Muscle layer of duodenum (tissue), 2 donors: ENCODE measurements around the gene ESPL1.
A peak's percentile ranks its signal among the peaks of the same experiment; 100 is the strongest.

Source experiments
- H3K27ac ChIP-seq: one replicate; pipeline ENCODE4 v1.7.0; 2013; ENCODE audit warnings: mild to moderate bottlenecking, low read length
- H3K27me3 ChIP-seq: one replicate; pipeline ENCODE4 v1.7.0; 2013; ENCODE audit warnings: low read depth, mild to moderate bottlenecking, control low read depth, low read length
- H3K36me3 ChIP-seq, 2 donors: one replicate each; pipeline ENCODE4 v1.7.0; 2013; ENCODE audit warnings: low read length in 2 of 2, control low read depth in 1 of 2, mild to moderate bottlenecking in 1 of 2; ENCODE audit not compliant: insufficient read depth in 2 of 2, control insufficient read depth in 1 of 2
- H3K4me1 ChIP-seq, 2 donors: one replicate each; pipeline ENCODE4 v1.7.0; 2013; ENCODE audit warnings: low read length in 2 of 2, mild to moderate bottlenecking in 2 of 2, control low read depth in 1 of 2, moderate library complexity in 1 of 2; ENCODE audit not compliant: insufficient read depth in 2 of 2, control insufficient read depth in 1 of 2
- H3K4me3 ChIP-seq, 2 donors: one replicate each; pipeline ENCODE4 v1.7.0; 2013; ENCODE audit warnings: low read length in 2 of 2, low read depth in 1 of 2, mild to moderate bottlenecking in 1 of 2
- H3K9me3 ChIP-seq, 2 donors: one replicate each; pipeline ENCODE4 v1.7.0; 2013; ENCODE audit warnings: low read length in 2 of 2, control low read depth in 1 of 2, mild to moderate bottlenecking in 1 of 2; ENCODE audit not compliant: control insufficient read depth in 1 of 2
- donor health status: healthy.

ESPL1 gene

DNA sequence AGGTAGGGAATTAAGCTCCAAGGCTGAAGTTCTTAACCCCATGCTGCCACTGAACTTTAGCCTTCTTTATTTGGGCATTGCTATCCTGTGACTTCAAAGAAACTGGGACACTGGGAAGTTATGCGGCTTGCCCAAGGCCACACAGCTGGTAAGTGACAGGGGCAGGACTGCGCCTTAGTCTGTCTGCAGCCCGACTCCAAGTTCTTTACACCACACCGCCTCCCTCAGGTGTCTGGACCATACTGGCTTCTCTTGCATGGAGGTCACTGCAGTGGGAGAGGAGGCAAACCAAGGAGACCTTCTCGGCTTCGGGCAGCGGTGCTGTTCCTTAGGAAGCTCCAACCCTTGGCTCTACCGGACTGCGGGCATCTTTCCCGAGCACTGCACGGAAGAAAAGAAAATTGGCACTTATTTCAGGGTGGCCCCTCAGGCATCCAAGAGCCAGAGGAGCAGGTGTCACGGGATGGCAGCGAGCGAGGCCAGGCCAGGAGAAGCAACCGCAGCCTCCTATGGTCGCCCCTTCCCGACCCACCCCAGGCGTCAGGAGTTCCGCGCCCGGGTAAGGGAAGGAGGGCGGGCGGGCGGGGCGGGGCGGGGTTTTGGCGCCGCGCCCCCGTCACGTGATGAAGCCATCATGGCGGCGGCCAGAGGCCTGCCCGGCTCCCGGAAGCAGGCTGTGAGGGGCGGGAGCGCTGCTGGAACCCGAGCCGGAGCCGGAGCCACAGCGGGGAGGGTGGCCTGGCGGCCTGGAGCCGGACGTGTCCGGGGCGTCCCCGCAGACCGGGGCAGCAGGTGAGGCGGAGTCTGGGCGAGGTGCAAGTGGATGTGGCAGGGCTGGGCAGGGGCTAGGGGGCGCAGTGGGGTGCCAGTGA, 16.4 kb upstream of the ESPL1 start:
- Histone ChIP-seq H3K27ac (peak overlapping the region; percentile 85), H3K4me1 (peaks cover 15 to 23% of the 10 kb centered on the region in 2 donors), H3K27me3 (no peaks in the 10 kb centered on the region), H3K9me3 (no peaks in the 10 kb centered on the region), H3K4me3 (peak overlapping the region; percentile 85 to 91), H3K36me3 (peaks cover 7 to 12% of the 10 kb centered on the region in 2 donors)

- H3K4me1 ChIP-seq: peaks cover 15 to 23% of the 10 kb centered on the region in 2 donors
- H3K36me3 ChIP-seq: peaks cover 7 to 12% of the 10 kb centered on the region in 2 donors
- no peaks in the 10 kb centered on the region for H3K9me3 ChIP-seq
- no peaks in the 10 kb centered on the region for H3K27me3 ChIP-seq
- H3K4me3 ChIP-seq: peak overlapping the region; percentile 85 to 91
- H3K27ac ChIP-seq: peak overlapping the region; percentile 85
Observed at GRCh38 chr12:53252349-53252916, 15.7 kb upstream of the ESPL1 start.

- peak overlapping the region; percentile 85 to 91 for H3K4me3 ChIP-seq
- peaks cover 7 to 12% of the 10 kb centered on the region in 2 donors for H3K36me3 ChIP-seq
- peaks cover 15 to 23% of the 10 kb centered on the region in 2 donors for H3K4me1 ChIP-seq
- H3K27me3 ChIP-seq: no peaks in the 10 kb centered on the region
- peak overlapping the region; percentile 85 for H3K27ac ChIP-seq
- H3K9me3 ChIP-seq: no peaks in the 10 kb centered on the region
Observed at GRCh38 chr12:53253298-53253697, 14.8 kb upstream of the ESPL1 start.

DNA sequence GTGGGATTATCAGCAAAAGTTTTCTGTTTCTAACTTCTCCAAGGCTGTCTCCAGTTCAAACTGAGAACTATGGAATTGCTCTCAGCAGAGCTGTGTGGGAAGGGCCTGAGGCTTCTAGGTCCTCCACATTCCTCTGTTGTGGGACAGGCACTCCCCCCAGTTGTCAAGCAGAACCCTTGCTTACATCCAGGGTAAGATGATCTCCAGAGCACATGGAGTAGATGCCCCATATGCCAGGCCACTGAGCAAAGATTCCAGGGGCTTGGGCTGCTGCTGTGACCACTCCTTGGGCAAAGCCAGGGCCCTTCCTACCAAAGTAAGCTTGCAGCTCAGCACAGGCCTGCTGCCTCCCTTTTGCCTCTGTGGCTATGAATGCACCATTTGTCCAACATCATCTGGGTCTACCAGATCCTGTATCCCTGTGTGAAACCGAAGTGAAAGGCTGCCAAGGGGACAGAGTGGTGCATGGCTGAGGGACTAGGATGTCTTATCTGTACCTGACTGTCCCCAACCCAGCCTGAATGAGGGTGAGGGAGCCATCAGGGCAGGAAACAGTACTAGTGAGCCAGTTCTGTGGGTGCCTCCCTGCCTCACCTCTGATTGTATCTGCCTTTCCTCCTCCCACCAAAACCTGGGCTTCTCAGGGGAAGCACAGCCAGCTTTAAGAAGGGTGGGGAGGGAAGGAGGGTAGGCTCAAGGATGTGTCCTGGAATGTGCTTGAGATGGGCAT, 13.1 kb upstream of the ESPL1 start:
- H3K4me1 ChIP-seq: peaks cover 15 to 23% of the 10 kb centered on the region in 2 donors
- H3K27ac ChIP-seq: no peak overlapping the region
- H3K9me3 ChIP-seq: no peaks in the 10 kb centered on the region
- peaks cover 7 to 12% of the 10 kb centered on the region in 2 donors for H3K36me3 ChIP-seq
- H3K27me3 ChIP-seq: no peaks in the 10 kb centered on the region
- no peak overlapping the region for H3K4me3 ChIP-seq

- Histone ChIP-seq H3K27ac (no peak overlapping the region), H3K36me3 (peaks cover 7 to 12% of the 10 kb centered on the region in 2 donors), H3K9me3 (no peaks in the 10 kb centered on the region), H3K27me3 (no peaks in the 10 kb centered on the region), H3K4me1 (peaks cover 15 to 21% of the 10 kb centered on the region in 2 donors), H3K4me3 (no peak overlapping the region)
Observed at GRCh38 chr12:53255996-53256395, 12.1 kb upstream of the ESPL1 start.

GRCh38 chr12:53258541-53259539, 9.3 kb upstream of the ESPL1 start:
- H3K36me3 ChIP-seq: peaks cover 3% of the 10 kb centered on the region in 2 donors
- no peaks in the 10 kb centered on the region for H3K9me3 ChIP-seq
- H3K27ac ChIP-seq: peak overlapping the region; percentile 34
- no peak overlapping the region for H3K4me3 ChIP-seq
- no peaks in the 10 kb centered on the region for H3K27me3 ChIP-seq
- peaks cover 0 to under 1% of the 10 kb centered on the region in 2 donors for H3K4me1 ChIP-seq

DNA sequence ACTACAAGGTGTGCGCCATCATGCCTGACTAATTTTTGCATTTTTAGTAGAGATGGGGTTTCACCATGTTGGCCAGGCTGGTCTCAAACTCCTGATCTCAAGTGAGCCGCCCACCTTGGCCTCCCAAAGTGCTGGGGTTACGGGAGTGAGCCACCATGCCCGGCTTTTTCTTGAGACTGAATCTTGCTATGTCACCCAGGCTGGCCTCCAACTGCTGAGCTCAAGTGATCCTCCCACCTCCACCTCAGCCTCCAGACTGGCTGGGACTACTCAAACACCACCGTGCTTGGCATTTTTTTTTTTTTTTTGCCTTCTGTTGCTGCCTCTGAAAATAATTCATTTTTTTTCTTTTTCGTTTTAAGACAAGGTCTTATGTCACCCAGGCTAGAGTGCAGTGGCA, 8.2 kb upstream of the ESPL1 start:
- no peak overlapping the region for H3K4me3 ChIP-seq
- H3K36me3 ChIP-seq: no peaks in the 10 kb centered on the region
- H3K4me1 ChIP-seq: no peaks in the 10 kb centered on the region
- no peaks in the 10 kb centered on the region for H3K27me3 ChIP-seq
- H3K9me3 ChIP-seq: no peaks in the 10 kb centered on the region
- no peak overlapping the region for H3K27ac ChIP-seq

DNA sequence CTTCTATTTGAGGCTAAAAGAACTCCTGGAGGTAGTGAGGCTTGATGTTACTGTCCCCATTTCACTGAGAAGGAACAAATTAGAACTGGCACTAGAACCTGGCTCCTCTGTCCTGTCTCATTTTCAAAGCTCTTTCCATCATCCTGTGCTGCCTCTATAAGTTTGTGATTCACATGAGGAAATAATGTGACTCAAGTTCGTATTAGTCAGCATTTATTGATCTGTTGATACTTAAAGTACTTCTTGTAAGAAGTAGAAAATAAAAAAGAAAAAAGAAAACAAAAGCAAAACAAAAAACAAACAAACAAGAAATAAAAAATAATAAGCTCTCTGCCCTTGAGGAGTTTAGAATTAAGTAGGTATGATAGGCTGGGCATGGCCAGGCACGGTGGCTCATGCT, 2.3 kb upstream of the ESPL1 start:
- Histone ChIP-seq H3K4me1 (peaks cover 0 to 8% of the 10 kb centered on the region in 2 donors), H3K27me3 (no peaks in the 10 kb centered on the region), H3K27ac (no peak overlapping the region), H3K4me3 (no peak overlapping the region), H3K36me3 (no peaks in the 10 kb centered on the region), H3K9me3 (no peaks in the 10 kb centered on the region)

DNA sequence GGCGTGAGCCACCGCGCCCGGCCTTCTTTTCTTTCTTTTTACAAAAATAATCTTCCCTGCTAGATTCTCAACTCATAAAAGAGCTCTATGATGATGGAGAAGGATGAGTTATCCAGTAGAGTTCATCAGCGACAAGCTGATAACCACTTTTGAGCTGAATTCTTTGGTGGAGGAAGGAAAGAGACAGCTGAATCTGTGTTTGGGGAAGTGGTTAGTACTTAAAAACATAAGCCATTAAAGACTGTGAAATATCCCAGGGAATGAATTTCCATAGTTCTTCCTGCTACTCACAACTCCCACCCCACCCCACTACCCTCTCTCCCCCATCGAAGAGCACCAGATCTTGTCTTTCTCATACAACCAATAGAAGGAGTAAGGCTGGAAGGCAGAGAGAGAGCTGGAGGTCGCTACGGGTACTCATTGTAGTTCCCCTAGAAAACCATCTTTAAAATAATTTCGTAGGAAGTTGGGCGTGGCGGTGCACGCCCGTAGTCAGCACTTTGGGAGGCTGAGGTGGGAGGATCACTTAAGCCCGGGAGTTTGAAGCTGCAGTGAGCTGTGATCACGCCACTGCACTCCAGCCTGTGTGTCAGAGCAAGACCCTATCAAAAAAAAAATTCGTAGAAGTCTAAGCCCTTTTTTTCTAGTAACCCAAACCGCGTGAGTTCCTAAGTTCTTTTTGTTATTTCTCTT, 647 bp upstream of the ESPL1 start:
- Histone ChIP-seq H3K4me1 (peaks cover 0 to 8% of the 10 kb centered on the region in 2 donors), H3K27ac (peak overlapping the region; percentile 45), H3K27me3 (no peaks in the 10 kb centered on the region), H3K9me3 (no peaks in the 10 kb centered on the region), H3K36me3 (no peaks in the 10 kb centered on the region), H3K4me3 (peak overlapping the region; percentile 80 to 85)
